BJ (cell line): ENCODE data around the gene ACADVL. TPM values are rescaled to one million over a fixed set of nuclear protein-coding genes. Genes with fewer than 3 reads are reported as not detected.
A peak's percentile ranks its signal among the peaks of the same experiment; 100 is the strongest.
"Not testable (repeated sequence)": the region's sequence is repeated elsewhere in the genome, so short reads cannot be mapped to it uniquely, and the experiment has no call there.

Experiments
- CTCF ChIA-PET: fragments of 350-600 bp; formaldehyde crosslinking; extraction: SDS; loops from one replicate; lab custom pipeline; 2021; ENCODE audit warnings: antibody characterized with exemption, inconsistent platforms; lab: Yijun Ruan, JAX
- POLR2A ChIA-PET: fragments of 300-600 bp; sonication (Branson Sonifier 250); formaldehyde crosslinking; extraction: SDS; loops from one replicate; lab custom pipeline; 2021; ENCODE audit warnings: antibody characterized with exemption; lab: Charles Lee
- DNase-seq: peaks from one replicate; pipeline ENCODE4 v3.0.0-alpha.2; 2011; ENCODE audit warnings: low read depth
- H3K27me3 ChIP-seq: 2 replicates; pipeline ENCODE4 v1.6.0; 2011; ENCODE audit warnings: low read length; ENCODE audit not compliant: control insufficient read depth, insufficient read depth
- H3K36me3 ChIP-seq: 2 replicates; pipeline ENCODE4 v1.5.1; 2011; ENCODE audit warnings: low read length; ENCODE audit not compliant: control insufficient read depth, insufficient read depth
- H3K4me3 ChIP-seq: 2 replicates; pipeline ENCODE4 v1.5.1; 2011; ENCODE audit warnings: low read depth, mild to moderate bottlenecking, control low read depth, low read length
- polyA minus RNA-seq: library from RNA; depleted of rRNA, polyadenylated mRNA; stranded (reverse); fragments of >200 nt; gene quantifications from 2 replicates; pipeline ENCODE4 v1.2.3, GENCODE V29; 2011; rRNA and poly(A)+ RNA removed
- polyA plus RNA-seq: library from polyadenylated mRNA; depleted of rRNA; stranded (reverse); fragments of >200 nt; gene quantifications from 2 replicates; pipeline ENCODE4 v1.2.3, GENCODE V29; 2011; rRNA removed
- TF ChIP-seq, protein P1 (sequence below): IDR thresholded peaks from 2 replicates; pipeline ENCODE4 v1.5.1; 2011; ENCODE audit warnings: low read depth, mild to moderate bottlenecking, control low read depth, inconsistent platforms, low read length, moderate library complexity; ENCODE audit not compliant: insufficient read depth

Gene ACADVL
- polyA plus RNA-seq = 335 and 517 TPM in 2 replicates
- 165 and 275 TPM in 2 replicates for polyA minus RNA-seq

DNA sequence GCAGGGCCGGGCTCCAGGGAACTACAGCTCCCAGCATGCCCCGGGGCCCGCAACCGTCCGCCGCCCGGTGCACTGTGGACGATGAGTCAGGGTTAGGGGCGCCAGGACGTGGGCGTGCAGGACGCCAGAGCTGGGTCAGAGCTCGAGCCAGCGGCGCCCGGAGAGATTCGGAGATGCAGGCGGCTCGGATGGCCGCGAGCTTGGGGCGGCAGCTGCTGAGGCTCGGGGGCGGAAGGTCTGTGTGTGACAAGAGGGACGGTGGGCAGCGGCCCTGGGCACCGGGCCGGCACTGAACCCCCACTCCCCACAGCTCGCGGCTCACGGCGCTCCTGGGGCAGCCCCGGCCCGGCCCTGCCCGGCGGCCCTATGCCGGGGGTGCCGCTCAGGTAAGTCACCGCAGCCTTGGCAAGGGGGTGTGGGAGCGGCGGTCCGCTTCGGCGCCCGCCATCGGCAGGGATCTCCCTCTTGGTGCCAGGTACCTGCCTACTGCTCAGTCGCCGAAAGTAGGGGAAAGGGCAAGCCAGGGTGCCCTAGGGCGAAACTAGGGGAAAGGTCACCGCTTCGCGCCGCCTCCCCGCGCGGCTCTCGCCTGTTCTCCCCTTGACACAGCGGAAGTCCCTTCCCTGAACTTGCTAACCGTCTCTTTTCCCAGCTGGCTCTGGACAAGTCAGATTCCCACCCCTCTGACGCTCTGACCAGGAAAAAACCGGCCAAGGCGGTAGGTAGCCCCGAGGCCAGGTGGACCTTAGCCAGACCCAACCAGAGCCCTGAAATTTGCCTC lies at the start of gene ACADVL, which contains the start of gene DLG4:
TSS of gene ACADVL (plus strand) at position 127 of the 781 bp plus-strand sequence. CDS start at position 174, 47 bp downstream.
TSS of gene DLG4 (minus strand) at position 25 of the 781 bp plus-strand sequence.
- H3K4me3 ChIP-seq = peak within 1 kb of the TSS; percentile 84
- CTCF ChIA-PET = interaction anchor here (0.6 to 3.6 kb wide), 16 partner anchors 10 to 770 kb away, joined by 3 to 50 read pairs (median 4); partner anchors contain the start of gene NEURL4
- H3K36me3 ChIP-seq = peaks cover 27% of the 10 kb centered on the region
- TF ChIP-seq, protein P1, sequence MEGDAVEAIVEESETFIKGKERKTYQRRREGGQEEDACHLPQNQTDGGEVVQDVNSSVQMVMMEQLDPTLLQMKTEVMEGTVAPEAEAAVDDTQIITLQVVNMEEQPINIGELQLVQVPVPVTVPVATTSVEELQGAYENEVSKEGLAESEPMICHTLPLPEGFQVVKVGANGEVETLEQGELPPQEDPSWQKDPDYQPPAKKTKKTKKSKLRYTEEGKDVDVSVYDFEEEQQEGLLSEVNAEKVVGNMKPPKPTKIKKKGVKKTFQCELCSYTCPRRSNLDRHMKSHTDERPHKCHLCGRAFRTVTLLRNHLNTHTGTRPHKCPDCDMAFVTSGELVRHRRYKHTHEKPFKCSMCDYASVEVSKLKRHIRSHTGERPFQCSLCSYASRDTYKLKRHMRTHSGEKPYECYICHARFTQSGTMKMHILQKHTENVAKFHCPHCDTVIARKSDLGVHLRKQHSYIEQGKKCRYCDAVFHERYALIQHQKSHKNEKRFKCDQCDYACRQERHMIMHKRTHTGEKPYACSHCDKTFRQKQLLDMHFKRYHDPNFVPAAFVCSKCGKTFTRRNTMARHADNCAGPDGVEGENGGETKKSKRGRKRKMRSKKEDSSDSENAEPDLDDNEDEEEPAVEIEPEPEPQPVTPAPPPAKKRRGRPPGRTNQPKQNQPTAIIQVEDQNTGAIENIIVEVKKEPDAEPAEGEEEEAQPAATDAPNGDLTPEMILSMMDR = no peak
- peak; percentile 37 for DNase-seq
- POLR2A ChIA-PET = interaction anchor here (0.6 to 1.3 kb wide), 2 partner anchors 18 to 31 kb away, joined by 3 to 4 read pairs; no protein-coding TSS in a partner anchor
- no peaks in the 10 kb centered on the region for H3K27me3 ChIP-seq

DNA sequence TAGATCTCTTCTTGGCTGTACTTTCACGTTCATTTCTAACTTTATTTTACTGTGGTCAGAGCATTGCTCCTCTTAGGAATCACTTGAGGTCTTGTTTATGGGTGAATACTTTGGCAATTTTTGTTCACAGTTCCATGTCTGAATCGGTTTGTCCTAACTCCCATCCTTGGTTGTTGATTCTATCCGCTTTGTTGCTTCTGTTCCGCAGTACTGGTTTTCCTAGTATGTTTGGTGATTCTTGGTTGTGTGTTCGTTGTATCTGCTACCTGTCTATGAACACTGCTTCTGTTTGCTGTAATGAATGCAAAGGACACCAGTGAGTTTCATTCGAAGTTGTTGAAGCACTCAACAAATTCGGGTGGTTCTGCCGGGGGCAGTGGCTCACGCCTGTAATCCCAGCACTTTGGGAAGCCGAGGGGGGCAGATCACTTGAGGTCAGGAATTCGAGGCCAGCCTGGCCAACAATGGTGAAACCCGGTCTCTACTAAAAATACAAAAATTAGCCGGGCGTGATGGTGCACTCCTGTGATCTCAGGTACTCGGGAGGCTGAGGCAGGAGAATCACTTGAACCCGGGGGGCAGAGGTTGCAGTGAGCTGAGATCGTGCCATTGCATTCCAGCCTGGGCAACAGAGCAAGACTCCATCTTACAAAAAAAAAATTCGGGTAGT lies 47.1 kb upstream of the ACADVL start:
- H3K27me3 ChIP-seq, DNase-seq, POLR2A ChIA-PET, H3K4me3 ChIP-seq, H3K36me3 ChIP-seq: not testable (repeated sequence)
- CTCF ChIA-PET = interaction anchor here (0.9 kb wide), 1 partner anchor 121 kb away, joined by 3 read pairs; no protein-coding TSS in a partner anchor

DNA sequence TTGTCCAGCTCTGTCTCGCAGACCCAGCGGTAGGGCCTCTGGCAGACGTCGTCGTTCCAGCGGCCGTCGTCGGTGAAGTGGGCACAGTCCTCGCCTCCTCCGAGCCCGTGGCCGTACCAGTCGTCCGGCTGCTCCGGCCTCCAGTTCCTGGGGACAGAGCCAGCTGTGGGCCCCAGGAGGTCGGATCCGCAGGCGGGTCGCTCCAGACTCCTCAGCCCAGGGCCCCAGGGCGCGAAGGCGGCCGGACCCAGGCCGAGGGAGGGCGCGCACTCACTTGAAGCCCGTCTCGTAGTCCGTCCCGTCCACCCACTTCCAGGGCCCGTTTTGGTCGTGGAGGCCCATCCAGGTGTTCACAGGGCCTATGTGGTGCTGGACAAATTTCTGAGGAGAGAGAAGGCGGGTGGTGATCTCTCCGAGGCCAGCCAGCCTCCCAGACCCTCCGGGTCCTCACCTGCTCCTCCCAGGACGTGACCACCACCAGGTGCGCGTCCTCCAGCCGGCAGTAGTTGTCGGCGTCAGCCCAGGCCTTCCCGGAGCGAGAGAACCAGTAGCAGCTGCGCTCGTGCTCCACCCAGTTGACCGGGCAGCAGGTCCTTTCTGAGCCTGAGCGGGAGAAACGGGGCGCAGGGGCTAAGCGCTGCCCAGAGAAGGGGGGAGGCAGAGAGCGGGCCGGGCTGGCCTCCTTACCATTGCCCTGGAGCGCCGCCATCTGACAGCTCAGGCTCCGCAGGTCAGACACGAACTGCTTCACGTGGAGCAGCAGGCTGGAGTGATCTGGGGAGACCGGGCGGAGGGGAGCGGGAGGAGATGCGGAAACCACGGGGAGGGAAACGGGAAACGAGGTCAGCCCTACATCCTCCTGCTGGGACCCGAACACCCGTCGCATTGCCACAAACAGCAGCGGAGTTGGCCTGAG lies 45.8 kb upstream of the ACADVL start:
- Histone ChIP-seq H3K36me3 (no peaks in the 10 kb centered on the region), H3K4me3 (no peak overlapping the region), H3K27me3 (no peaks in the 10 kb centered on the region)
- ChIA-PET CTCF (interaction anchor here (0.9 kb wide), 1 partner anchor 122 kb away, joined by 3 read pairs; no protein-coding TSS in a partner anchor), POLR2A (no interaction called here)
- TF ChIP-seq, protein P1 = no peak
- DNase-seq = no peak

DNA sequence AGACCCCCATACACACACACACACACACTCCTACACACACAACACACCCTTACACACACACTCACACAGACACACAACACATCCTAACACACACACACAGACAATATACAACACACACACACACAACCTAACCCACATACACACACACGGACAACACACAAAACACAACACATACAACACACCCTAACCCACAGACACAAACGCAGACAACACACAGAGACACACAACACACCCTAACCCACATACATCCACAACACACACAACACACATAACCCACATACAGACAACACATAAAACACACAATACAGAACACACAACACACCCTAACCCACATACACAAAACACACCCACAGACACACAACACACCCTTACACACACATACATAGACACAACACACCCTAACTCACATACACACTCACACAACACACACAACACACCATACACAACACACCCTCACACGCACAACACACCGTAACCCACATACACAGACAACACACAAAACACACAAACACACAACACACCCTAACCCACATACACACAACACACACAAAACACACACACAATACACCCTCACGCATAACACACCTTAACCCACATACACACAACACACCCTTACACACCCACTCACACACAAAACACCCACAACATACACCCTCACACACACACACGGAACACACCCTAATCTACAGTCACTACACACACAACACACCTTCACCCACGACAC lies 45.0 kb upstream of the ACADVL start:
- ChIA-PET CTCF (no interaction called here), POLR2A (no interaction called here)
- DNase-seq = no peak
- no peaks in the 10 kb centered on the region for H3K27me3 ChIP-seq
- H3K4me3 ChIP-seq = no peak overlapping the region
- H3K36me3 ChIP-seq = no peaks in the 10 kb centered on the region
- TF ChIP-seq, protein P1 = no peak

DNA sequence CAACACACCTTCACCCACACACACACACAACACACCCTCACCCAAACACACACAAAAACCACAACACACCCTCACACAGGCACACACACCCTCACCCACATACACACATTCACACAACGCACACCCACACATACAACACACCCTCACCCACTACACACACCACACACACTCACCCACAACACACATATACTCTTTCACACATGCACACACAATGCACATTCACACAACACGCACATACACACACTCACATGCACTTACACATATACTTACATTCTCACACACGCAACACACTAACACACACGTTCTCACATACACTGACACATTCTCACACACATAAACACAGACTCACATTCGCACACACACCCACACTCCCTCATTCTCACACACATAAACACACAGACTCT lies 44.4 kb upstream of the ACADVL start:
- POLR2A ChIA-PET = no interaction called here
- CTCF ChIA-PET = no interaction called here

More for the DNA sequence above, 44.4 kb upstream of the ACADVL start:
- Histone ChIP-seq H3K4me3 (no peak overlapping the region), H3K36me3 (no peaks in the 10 kb centered on the region), H3K27me3 (no peaks in the 10 kb centered on the region)
- DNase-seq = no peak
- TF ChIP-seq, protein P1 = no peak
